Inflammatory macrophage (primary cell): Measurements from ENCODE around the gene KDSR.

Experiments
- DNase-seq, 2 donors: peaks; one replicate each; pipeline ENCODE4 v3.0.0-alpha.2; 2020 to 2022

The KDSR gene

GRCh38 chr18:63320123-63320974, 46.7 kb downstream of the KDSR start:
- peak; percentile 78 to 82 for DNase-seq

- peak; percentile 16 to 40 for DNase-seq
These were observed 47.5 kb downstream of the KDSR start, which contains the start of gene BCL2 for GRCh38 chr18:63319383-63320122. BCL2 (minus strand) TSS chr18:63319769.

- no peak for DNase-seq
These were observed 48.1 kb downstream of the KDSR start for GRCh38 chr18:63318889-63319382.

GRCh38 chr18:63317982-63318888, 48.8 kb downstream of the KDSR start:
- DNase-seq, result peak; percentile 49 to 67

GRCh38 chr18:63317556-63317946, 49.5 kb downstream of the KDSR start:
- no peak for DNase-seq

GRCh38 chr18:63316612-63317555, 50.1 kb downstream of the KDSR start:
- DNase-seq, result no peak

GRCh38 chr18:63315876-63316275, 51.1 kb downstream of the KDSR start:
- no peak for DNase-seq

- DNase-seq, result no peak
These were observed 51.8 kb downstream of the KDSR start for GRCh38 chr18:63315131-63315662.

GRCh38 chr18:63314062-63314790, 52.8 kb downstream of the KDSR start:
- no peak for DNase-seq

GRCh38 chr18:63313396-63313917, 53.5 kb downstream of the KDSR start:
- no peak for DNase-seq

- DNase-seq, result no peak
These were observed 54.1 kb downstream of the KDSR start for GRCh38 chr18:63312737-63313395.

GRCh38 chr18:63312019-63312409, 55.0 kb downstream of the KDSR start:
- no peak for DNase-seq

GRCh38 chr18:63311118-63312018, 55.6 kb downstream of the KDSR start:
- DNase-seq, result peak; percentile 32 to 36

- DNase-seq, result no peak
These were observed 57.6 kb downstream of the KDSR start for GRCh38 chr18:63309422-63309821.

GRCh38 chr18:63307551-63308200, 59.3 kb downstream of the KDSR start:
- no peak for DNase-seq

GRCh38 chr18:63306819-63307550, 60.0 kb downstream of the KDSR start:
- no peak for DNase-seq

- no peak for DNase-seq
These were observed 60.8 kb downstream of the KDSR start for GRCh38 chr18:63306249-63306648.
